Endodermal cell (in vitro differentiated cells): Measurements from ENCODE around the gene BEAN1. TPM values are rescaled to one million over a fixed set of nuclear protein-coding genes. Genes with fewer than 3 reads are reported as not detected.
A peak's percentile ranks its signal among the peaks of the same experiment; 100 is the strongest.
"Not testable (repeated sequence)": the region's sequence is repeated elsewhere in the genome, so short reads cannot be mapped to it uniquely, and the experiment has no call there.

Source experiments
- DNase-seq: peaks from one replicate; pipeline ENCODE4 v3.0.0-alpha.2; 2017
- H3K27ac ChIP-seq: 2 replicates; pipeline ENCODE4 v1.5.1; 2013; ENCODE audit warnings: mild to moderate bottlenecking, low read depth, low read length, moderate library complexity
- H3K27me3 ChIP-seq: 2 replicates; pipeline ENCODE4 v1.6.1; 2013; ENCODE audit warnings: mild to moderate bottlenecking, low read length, moderate library complexity; ENCODE audit not compliant: insufficient read depth, control insufficient read depth, poor library complexity, severe bottlenecking
- H3K36me3 ChIP-seq: 2 replicates; pipeline ENCODE4 v1.7.0; 2013; ENCODE audit warnings: mild to moderate bottlenecking, low read length, moderate library complexity; ENCODE audit not compliant: control insufficient read depth, insufficient read depth
- H3K4me1 ChIP-seq: one replicate; pipeline ENCODE4 v1.7.0; 2013; ENCODE audit warnings: low read length; ENCODE audit not compliant: control insufficient read depth, insufficient read depth
- H3K4me3 ChIP-seq: 2 replicates; pipeline ENCODE4 v1.5.1; 2013; ENCODE audit warnings: mild to moderate bottlenecking, low read length, moderate library complexity
- H3K9ac ChIP-seq: 2 replicates; pipeline ENCODE4 v1.6.1; 2013; ENCODE audit warnings: mild to moderate bottlenecking, low read length, moderate library complexity; ENCODE audit not compliant: poor library complexity, severe bottlenecking; ENCODE audit errors: extremely low read depth
- H3K9me3 ChIP-seq: 2 replicates; pipeline ENCODE4 v1.6.1; 2013; ENCODE audit warnings: mild to moderate bottlenecking, low read length, moderate library complexity; ENCODE audit not compliant: control insufficient read depth
- H3K27ac Mint-ChIP-seq: 2 replicates; pipeline ENCODE4 v1.8.0; 2020; ENCODE audit warnings: mixed read lengths
- H3K27me3 Mint-ChIP-seq: 2 replicates; pipeline ENCODE4 v1.8.0; 2021; ENCODE audit warnings: mild to moderate bottlenecking, mixed read lengths; ENCODE audit not compliant: insufficient read depth
- H3K36me3 Mint-ChIP-seq: 2 replicates; pipeline ENCODE4 v1.8.0; 2020; ENCODE audit warnings: low read depth, mixed read lengths
- H3K4me1 Mint-ChIP-seq: 2 replicates; pipeline ENCODE4 v1.8.0; 2020; ENCODE audit warnings: mixed read lengths
- H3K4me3 Mint-ChIP-seq: 2 replicates; pipeline ENCODE4 v1.8.0; 2020; ENCODE audit warnings: mild to moderate bottlenecking, moderate library complexity, mixed read lengths
- H3K9me3 Mint-ChIP-seq: 2 replicates; pipeline ENCODE4 v1.8.0; 2020; ENCODE audit warnings: mild to moderate bottlenecking, mixed read lengths
- WGBS, 2 experiments: methylation state at CpG; one replicate each; pipeline versions ENCODE4 v1.1.5 to v1.1.7; 2013; ENCODE audit warnings: missing lambda C conversion rate in 2 of 2, mixed read lengths in 1 of 2; ENCODE audit not compliant: insufficient coverage in 1 of 2, insufficient read length in 1 of 2; 5-methylcytosine and 5-hydroxymethylcytosine counted together
- total RNA-seq, 2 donors: library from RNA; stranded (reverse); fragmentation: NEBNext Ultra II Directional in 1 of 2; extraction: Animal tissue kit (Norgen Biotek cat#: 25700) in 1 of 2; gene quantifications; 2 replicates in 1 of 2; 3 replicates in 1 of 2; pipeline ENCODE4 v1.2.1, GENCODE V29; 2021
- TF ChIP-seq, protein P1 (sequence below): fragments of 200-600 bp; sonication (generic); conservative IDR thresholded peaks from 2 replicates; pipeline ENCODE4 v1.5.0; 2021; ENCODE audit warnings: antibody characterized with exemption, mild to moderate bottlenecking

The BEAN1 gene
- total RNA-seq, 2 donors from 2014 or later = 0.18 TPM; not detected in 1

DNA sequence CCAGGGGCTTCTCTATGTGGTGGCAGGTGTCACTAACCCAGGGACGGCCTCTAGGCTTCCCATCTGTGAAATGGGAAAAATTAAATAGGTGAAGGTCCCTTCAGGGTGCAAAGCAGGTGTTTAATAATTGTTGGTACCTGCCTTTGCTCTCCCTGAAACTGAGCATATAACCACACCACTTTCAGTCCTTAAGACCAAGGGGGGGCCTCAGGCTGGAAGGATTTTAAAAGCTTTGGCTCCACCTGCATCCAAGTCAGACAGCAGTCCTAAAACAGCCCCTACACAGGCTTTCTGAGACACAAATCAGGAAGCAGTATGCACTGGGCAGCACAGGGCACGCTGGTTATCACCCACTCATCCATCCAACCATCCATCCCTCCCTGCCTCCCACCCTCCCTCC is 67.8 kb downstream of the BEAN1 start:
- Mint-ChIP-seq H3K4me1 (peaks cover 6% of the 10 kb centered on the region), H3K9me3 (peaks cover 22% of the 10 kb centered on the region), H3K36me3 (no peaks in the 10 kb centered on the region), H3K27ac (no peak overlapping the region), H3K4me3 (no peak overlapping the region), H3K27me3 (peaks cover 44% of the 10 kb centered on the region)
- Histone ChIP-seq H3K4me3 (no peak overlapping the region), H3K27ac (no peak overlapping the region), H3K9ac (no peak overlapping the region), H3K9me3 (no peaks in the 10 kb centered on the region), H3K27me3 (no peaks in the 10 kb centered on the region), H3K4me1 (no peaks in the 10 kb centered on the region), H3K36me3 (no peaks in the 10 kb centered on the region)
- TF ChIP-seq, protein P1, sequence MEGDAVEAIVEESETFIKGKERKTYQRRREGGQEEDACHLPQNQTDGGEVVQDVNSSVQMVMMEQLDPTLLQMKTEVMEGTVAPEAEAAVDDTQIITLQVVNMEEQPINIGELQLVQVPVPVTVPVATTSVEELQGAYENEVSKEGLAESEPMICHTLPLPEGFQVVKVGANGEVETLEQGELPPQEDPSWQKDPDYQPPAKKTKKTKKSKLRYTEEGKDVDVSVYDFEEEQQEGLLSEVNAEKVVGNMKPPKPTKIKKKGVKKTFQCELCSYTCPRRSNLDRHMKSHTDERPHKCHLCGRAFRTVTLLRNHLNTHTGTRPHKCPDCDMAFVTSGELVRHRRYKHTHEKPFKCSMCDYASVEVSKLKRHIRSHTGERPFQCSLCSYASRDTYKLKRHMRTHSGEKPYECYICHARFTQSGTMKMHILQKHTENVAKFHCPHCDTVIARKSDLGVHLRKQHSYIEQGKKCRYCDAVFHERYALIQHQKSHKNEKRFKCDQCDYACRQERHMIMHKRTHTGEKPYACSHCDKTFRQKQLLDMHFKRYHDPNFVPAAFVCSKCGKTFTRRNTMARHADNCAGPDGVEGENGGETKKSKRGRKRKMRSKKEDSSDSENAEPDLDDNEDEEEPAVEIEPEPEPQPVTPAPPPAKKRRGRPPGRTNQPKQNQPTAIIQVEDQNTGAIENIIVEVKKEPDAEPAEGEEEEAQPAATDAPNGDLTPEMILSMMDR = no peak
- WGBS, 2 experiments = 92 to 100% methylated on average over 1 to 2 of the region's 2 CpGs
- DNase-seq = peak; percentile 1

DNA sequence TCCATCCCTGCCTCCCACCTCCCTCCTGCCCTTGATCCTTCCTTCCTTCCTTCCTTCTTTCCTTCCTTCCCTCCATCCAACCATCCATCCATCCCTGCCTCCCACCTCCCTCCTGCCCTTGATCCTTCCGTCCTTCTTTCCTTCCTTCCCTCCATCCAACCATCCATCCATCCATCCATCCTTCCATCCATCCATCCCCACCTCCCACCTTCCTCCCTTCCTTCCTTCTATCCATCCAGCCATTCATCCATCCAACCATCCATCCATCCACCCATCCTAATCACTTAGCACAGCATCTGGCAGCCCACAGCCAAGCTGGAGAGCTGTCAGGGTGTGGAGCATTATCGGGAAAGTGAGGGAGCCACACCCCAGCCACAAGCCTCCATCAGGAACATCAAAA is 68.3 kb downstream of the BEAN1 start:
- H3K27ac Mint-ChIP-seq = no peak overlapping the region
- Histone ChIP-seq H3K4me3 (no peak overlapping the region), H3K36me3 (no peaks in the 10 kb centered on the region), H3K9ac (no peak overlapping the region), H3K27me3 (no peaks in the 10 kb centered on the region), H3K4me1 (no peaks in the 10 kb centered on the region), H3K27ac (no peak overlapping the region), H3K9me3 (no peaks in the 10 kb centered on the region)
- WGBS, 2 experiments = 80 to 83% methylated on average over 1 to 2 of the region's 2 CpGs
- H3K4me1 Mint-ChIP-seq = peaks cover 6% of the 10 kb centered on the region
- H3K4me3 Mint-ChIP-seq = no peak overlapping the region
- peaks cover 44% of the 10 kb centered on the region for H3K27me3 Mint-ChIP-seq
- TF ChIP-seq, protein P1 = no peak
- DNase-seq = peak; percentile 16
- H3K36me3 Mint-ChIP-seq = no peaks in the 10 kb centered on the region
- H3K9me3 Mint-ChIP-seq = peaks cover 22% of the 10 kb centered on the region

DNA sequence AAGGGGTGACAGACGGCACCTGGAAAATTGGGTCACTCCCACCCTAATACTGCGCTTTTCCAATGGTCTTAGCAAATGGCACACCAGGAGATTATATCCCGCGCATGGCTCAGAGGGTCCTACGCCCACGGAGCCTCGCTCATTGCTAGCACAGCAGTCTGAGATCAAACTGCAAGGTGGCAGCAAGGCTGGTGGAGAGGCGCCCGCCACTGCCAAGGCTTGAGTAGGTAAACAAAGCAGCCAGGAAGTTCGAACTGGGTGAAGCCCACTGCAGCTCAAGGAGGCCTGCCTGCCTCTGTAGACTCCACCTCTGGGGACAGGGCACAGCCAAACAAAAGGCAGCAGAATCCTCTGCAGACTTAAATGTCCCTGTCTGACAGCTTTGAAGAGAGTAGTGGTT is 69.1 kb downstream of the BEAN1 start:
- peak; percentile 9 for DNase-seq
- not testable (repeated sequence) for H3K4me3 Mint-ChIP-seq, H3K4me1 Mint-ChIP-seq, H3K36me3 Mint-ChIP-seq, H3K9ac ChIP-seq, H3K27me3 ChIP-seq, H3K4me3 ChIP-seq, H3K36me3 ChIP-seq, H3K27ac ChIP-seq, H3K27ac Mint-ChIP-seq, H3K4me1 ChIP-seq, H3K9me3 ChIP-seq
- Mint-ChIP-seq H3K9me3 (peaks cover 22% of the 10 kb centered on the region), H3K27me3 (peaks cover 39% of the 10 kb centered on the region)
- 90 to 100% methylated on average over 2 to 6 of the region's 10 CpGs for WGBS, 2 experiments

DNA sequence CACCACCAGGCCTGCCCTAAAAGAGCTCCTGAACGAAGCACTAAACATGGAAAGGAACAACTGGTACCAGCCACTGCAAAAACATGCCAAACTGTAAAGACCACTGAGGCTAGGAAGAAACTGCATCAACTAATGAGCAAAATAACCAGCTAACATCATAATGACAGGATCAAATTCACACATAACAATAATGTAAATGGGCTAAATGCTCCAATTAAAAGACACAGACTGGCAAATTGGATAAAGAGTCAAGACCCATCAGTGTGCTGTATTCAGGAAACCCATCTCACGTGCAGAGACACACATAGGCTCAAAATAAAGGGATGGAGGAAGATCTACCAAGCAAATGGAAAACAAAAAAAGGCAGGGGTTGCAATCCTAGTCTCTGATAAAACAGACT is 70.8 kb downstream of the BEAN1 start:
- H3K4me3 ChIP-seq, DNase-seq, H3K27ac ChIP-seq, H3K9ac ChIP-seq, H3K27ac Mint-ChIP-seq, H3K4me1 Mint-ChIP-seq, H3K36me3 ChIP-seq, H3K27me3 ChIP-seq, H3K4me1 ChIP-seq, H3K36me3 Mint-ChIP-seq, H3K9me3 ChIP-seq, H3K4me3 Mint-ChIP-seq: not testable (repeated sequence)
- Mint-ChIP-seq H3K9me3 (peaks cover 22% of the 10 kb centered on the region), H3K27me3 (peaks cover 28% of the 10 kb centered on the region)
- 70% methylated on average over 1 of the region's 2 CpGs; no CpG with 5 or more reads in 1 of the 2 experiments for WGBS, 2 experiments

DNA sequence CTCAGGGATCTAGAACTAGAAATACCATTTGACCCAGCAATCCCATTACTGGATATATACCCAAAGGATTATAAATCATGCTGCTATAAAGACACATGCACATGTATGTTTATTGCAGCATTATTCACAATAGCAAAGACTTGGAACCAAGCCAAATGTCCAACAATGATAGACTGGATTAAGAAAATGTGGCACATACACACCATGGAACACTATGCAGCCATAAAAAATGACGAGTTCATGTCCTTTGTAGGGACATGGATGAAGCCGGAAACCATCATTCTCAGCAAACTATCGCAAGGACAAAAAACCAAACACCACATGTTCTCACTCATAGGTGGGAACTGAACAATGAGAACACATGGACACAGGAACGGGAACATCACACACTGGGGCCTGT is 74.5 kb downstream of the BEAN1 start:
- H3K4me3 ChIP-seq, H3K36me3 Mint-ChIP-seq, H3K9me3 Mint-ChIP-seq, H3K27ac ChIP-seq, H3K9me3 ChIP-seq, H3K4me3 Mint-ChIP-seq, H3K4me1 Mint-ChIP-seq, H3K4me1 ChIP-seq, DNase-seq, H3K27ac Mint-ChIP-seq, H3K36me3 ChIP-seq, H3K9ac ChIP-seq, H3K27me3 ChIP-seq: not testable (repeated sequence)
- WGBS, 2 experiments = 100% methylated on average over 2 of the region's 4 CpGs; no CpG with 5 or more reads in 1 of the 2 experiments
- peaks cover 15% of the 10 kb centered on the region for H3K27me3 Mint-ChIP-seq
